ENCODE measurements around the gene RUNX2.

Gene RUNX2

GRCh38 chr6:45651301-45651700, 323.2 kb downstream of the RUNX2 start:
- Histone ChIP-seq H3K27me3 (ENCODE audit: control insufficient read depth in 5 of 5, insufficient read depth in 4 of 5, low read length in 5 of 5) (no peaks in the 10 kb centered on the region), H3K27ac (ENCODE audit: low read depth, low read length) (no peak overlapping the region), H3K4me3 (ENCODE audit: low read depth in 1 of 5, low read length in 5 of 5) (no peak overlapping the region), H3K36me3 (ENCODE audit: control insufficient read depth in 5 of 5, insufficient read depth in 5 of 5, low read length in 5 of 5) (no peaks in the 10 kb centered on the region), H3K9me3 (ENCODE audit: control insufficient read depth in 5 of 5, low read length in 5 of 5) (no peaks in the 10 kb centered on the region), H3K9ac (ENCODE audit: low read length in 5 of 5) (no peak overlapping the region), H3K4me1 (ENCODE audit: control insufficient read depth in 5 of 5, insufficient read depth in 5 of 5, low read length in 5 of 5) (no peaks in the 10 kb centered on the region)

GRCh38 chr6:45652416-45652815, 324.3 kb downstream of the RUNX2 start:
- Histone ChIP-seq H3K4me3 (ENCODE audit: low read depth in 1 of 5, low read length in 5 of 5) (no peak overlapping the region), H3K27me3 (ENCODE audit: control insufficient read depth in 5 of 5, insufficient read depth in 4 of 5, low read length in 5 of 5) (no peaks in the 10 kb centered on the region), H3K4me1 (ENCODE audit: control insufficient read depth in 5 of 5, insufficient read depth in 5 of 5, low read length in 5 of 5) (no peaks in the 10 kb centered on the region), H3K36me3 (ENCODE audit: control insufficient read depth in 5 of 5, insufficient read depth in 5 of 5, low read length in 5 of 5) (no peaks in the 10 kb centered on the region), H3K9me3 (ENCODE audit: control insufficient read depth in 5 of 5, low read length in 5 of 5) (peaks cover 0 to 4% (median 2%) of the 10 kb centered on the region in 5 donors), H3K9ac (ENCODE audit: low read length in 5 of 5) (no peak overlapping the region), H3K27ac (ENCODE audit: low read depth, low read length) (no peak overlapping the region)

DNA sequence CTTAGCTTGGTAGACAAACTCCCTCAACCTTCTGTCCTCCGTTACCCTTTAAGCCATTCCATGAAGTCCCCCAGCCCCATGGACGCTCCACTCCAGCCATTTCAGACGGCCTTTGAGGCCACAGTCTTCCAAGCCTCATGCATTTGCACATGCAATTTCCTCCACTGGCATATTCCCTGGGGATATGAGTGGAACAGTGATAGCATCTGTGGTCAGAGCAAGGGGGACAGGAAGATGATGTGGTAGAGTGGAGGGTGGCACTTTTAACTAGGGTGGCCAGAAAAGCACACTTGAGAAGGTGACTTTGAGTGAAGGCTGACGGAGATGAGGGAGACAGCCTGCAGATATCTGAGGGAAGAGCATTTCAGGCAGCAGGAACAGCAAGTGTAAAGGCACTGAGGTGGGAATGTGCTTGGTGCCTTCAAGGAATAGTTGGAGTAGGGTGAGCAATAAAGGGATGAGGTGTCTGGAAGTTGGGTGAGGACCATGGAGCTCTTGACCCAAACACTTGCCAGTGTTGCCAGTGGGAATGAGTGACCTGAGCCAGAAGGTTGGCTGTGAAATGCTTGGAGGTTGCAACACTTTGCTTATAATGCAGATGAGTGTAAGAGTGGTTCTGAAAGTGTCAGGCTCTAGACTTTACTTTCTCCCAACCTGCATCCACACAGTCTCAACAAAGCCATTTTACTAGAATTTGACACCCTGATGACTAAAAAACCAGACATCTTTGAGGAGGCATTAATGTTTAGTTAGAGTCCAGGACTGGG, 325.2 kb downstream of the RUNX2 start:
- no peaks in the 10 kb centered on the region for H3K36me3 ChIP-seq (ENCODE audit: control insufficient read depth in 5 of 5, insufficient read depth in 5 of 5, low read length in 5 of 5)

GRCh38 chr6:45654673-45655072, 326.5 kb downstream of the RUNX2 start:
- no peak overlapping the region for H3K4me3 ChIP-seq (ENCODE audit: low read depth in 1 of 5, low read length in 5 of 5)
- H3K9me3 ChIP-seq (ENCODE audit: control insufficient read depth in 5 of 5, low read length in 5 of 5), result peaks cover 0 to 4% (median 2%) of the 10 kb centered on the region in 5 donors
- H3K27me3 ChIP-seq (ENCODE audit: control insufficient read depth in 5 of 5, insufficient read depth in 4 of 5, low read length in 5 of 5), result no peaks in the 10 kb centered on the region
- H3K36me3 ChIP-seq (ENCODE audit: control insufficient read depth in 5 of 5, insufficient read depth in 5 of 5, low read length in 5 of 5), result no peaks in the 10 kb centered on the region
- no peak overlapping the region for H3K9ac ChIP-seq (ENCODE audit: low read length in 5 of 5)
- no peaks in the 10 kb centered on the region for H3K4me1 ChIP-seq (ENCODE audit: control insufficient read depth in 5 of 5, insufficient read depth in 5 of 5, low read length in 5 of 5)
- no peak overlapping the region for H3K27ac ChIP-seq (ENCODE audit: low read depth, low read length)

More for the DNA sequence above, 325.2 kb downstream of the RUNX2 start:
- H3K9ac ChIP-seq (ENCODE audit: low read length in 5 of 5), result no peak overlapping the region
- no peak overlapping the region for H3K4me3 ChIP-seq (ENCODE audit: low read depth in 1 of 5, low read length in 5 of 5)
- H3K27ac ChIP-seq (ENCODE audit: low read depth, low read length), result no peak overlapping the region
- no peaks in the 10 kb centered on the region for H3K4me1 ChIP-seq (ENCODE audit: control insufficient read depth in 5 of 5, insufficient read depth in 5 of 5, low read length in 5 of 5)
- peaks cover 0 to 4% (median 2%) of the 10 kb centered on the region in 5 donors for H3K9me3 ChIP-seq (ENCODE audit: control insufficient read depth in 5 of 5, low read length in 5 of 5)
- no peaks in the 10 kb centered on the region for H3K27me3 ChIP-seq (ENCODE audit: control insufficient read depth in 5 of 5, insufficient read depth in 4 of 5, low read length in 5 of 5)

DNA sequence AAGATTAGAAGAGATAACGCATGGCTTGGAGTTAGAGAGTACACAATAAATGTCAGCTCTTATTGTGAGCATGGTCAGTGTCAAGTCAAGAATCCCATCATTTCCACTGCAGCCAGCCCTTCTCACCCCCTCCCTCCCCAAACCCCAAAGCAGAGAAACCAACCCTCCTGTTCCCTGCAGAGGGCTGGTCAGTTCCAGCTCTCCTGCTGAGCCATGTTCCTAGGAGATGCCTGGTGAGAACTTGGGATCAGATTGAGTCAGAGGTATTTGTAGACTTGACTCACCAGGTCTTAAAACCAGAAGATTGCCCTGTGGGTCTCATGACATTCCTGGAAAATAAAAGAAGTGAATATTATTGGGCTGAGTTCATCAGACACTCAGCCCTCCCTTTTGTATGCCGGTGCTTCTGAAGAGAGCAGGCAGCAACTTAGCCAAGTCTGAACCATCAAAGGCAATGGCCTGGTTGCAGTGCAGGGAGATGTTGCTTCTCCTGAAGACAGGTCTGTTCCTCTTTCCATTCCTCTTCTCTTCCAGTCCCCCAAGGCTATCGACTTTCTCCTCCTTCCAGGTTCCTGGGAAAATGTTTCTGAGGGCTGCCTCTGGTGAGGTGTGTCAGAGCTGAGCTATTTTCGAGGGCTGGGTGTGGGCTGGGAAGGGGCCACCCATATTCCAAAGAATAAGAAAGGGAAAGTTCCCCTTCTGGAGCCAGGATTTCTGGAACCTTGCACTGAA, 327.8 kb downstream of the RUNX2 start:
- Histone ChIP-seq H3K4me3 (ENCODE audit: low read depth in 1 of 5, low read length in 5 of 5) (no peak overlapping the region), H3K9ac (ENCODE audit: low read length in 5 of 5) (no peak overlapping the region), H3K27me3 (ENCODE audit: control insufficient read depth in 5 of 5, insufficient read depth in 4 of 5, low read length in 5 of 5) (no peaks in the 10 kb centered on the region), H3K27ac (ENCODE audit: low read depth, low read length) (no peak overlapping the region), H3K36me3 (ENCODE audit: control insufficient read depth in 5 of 5, insufficient read depth in 5 of 5, low read length in 5 of 5) (no peaks in the 10 kb centered on the region), H3K4me1 (ENCODE audit: control insufficient read depth in 5 of 5, insufficient read depth in 5 of 5, low read length in 5 of 5) (no peaks in the 10 kb centered on the region), H3K9me3 (ENCODE audit: control insufficient read depth in 5 of 5, low read length in 5 of 5) (peaks cover 0 to 4% (median 2%) of the 10 kb centered on the region in 5 donors)

DNA sequence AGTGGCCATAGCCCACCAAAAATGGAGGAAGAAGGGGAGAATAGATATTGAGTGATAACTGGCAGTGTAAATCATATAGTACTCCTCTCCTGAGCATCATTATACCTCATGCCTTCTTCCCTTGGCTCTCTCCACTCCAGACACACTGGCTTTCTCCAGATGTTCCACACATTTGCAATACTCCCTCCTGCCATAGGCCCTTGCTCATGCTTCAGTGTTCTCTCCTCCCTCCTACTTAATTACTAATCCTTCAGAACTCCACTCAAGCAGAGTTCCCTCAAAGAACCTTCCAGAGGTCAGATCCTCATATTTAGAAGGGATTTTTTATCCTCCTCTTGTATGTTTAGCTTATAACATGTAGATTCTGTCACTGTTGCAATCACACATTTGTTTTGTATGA, 329.1 kb downstream of the RUNX2 start:
- Histone ChIP-seq H3K27me3 (ENCODE audit: control insufficient read depth in 5 of 5, insufficient read depth in 4 of 5, low read length in 5 of 5) (peaks cover 0 to 5% (median 0%) of the 10 kb centered on the region in 5 donors), H3K4me3 (ENCODE audit: low read depth in 1 of 5, low read length in 5 of 5) (no peak overlapping the region), H3K9ac (ENCODE audit: low read length in 5 of 5) (no peak overlapping the region), H3K4me1 (ENCODE audit: control insufficient read depth in 5 of 5, insufficient read depth in 5 of 5, low read length in 5 of 5) (no peaks in the 10 kb centered on the region), H3K27ac (ENCODE audit: low read depth, low read length) (no peak overlapping the region), H3K9me3 (ENCODE audit: control insufficient read depth in 5 of 5, low read length in 5 of 5) (peaks cover 0 to 4% (median 2%) of the 10 kb centered on the region in 5 donors), H3K36me3 (ENCODE audit: control insufficient read depth in 5 of 5, insufficient read depth in 5 of 5, low read length in 5 of 5) (no peaks in the 10 kb centered on the region)

- Histone ChIP-seq H3K9ac (ENCODE audit: low read length in 5 of 5) (no peak overlapping the region), H3K27ac (ENCODE audit: low read depth, low read length) (no peak overlapping the region), H3K36me3 (ENCODE audit: control insufficient read depth in 5 of 5, insufficient read depth in 5 of 5, low read length in 5 of 5) (no peaks in the 10 kb centered on the region), H3K9me3 (ENCODE audit: control insufficient read depth in 5 of 5, low read length in 5 of 5) (peaks cover 0 to 4% (median 2%) of the 10 kb centered on the region in 5 donors), H3K4me3 (ENCODE audit: low read depth in 1 of 5, low read length in 5 of 5) (no peak overlapping the region), H3K4me1 (ENCODE audit: control insufficient read depth in 5 of 5, insufficient read depth in 5 of 5, low read length in 5 of 5) (peaks cover 0 to 5% (median 1%) of the 10 kb centered on the region in 5 donors), H3K27me3 (ENCODE audit: control insufficient read depth in 5 of 5, insufficient read depth in 4 of 5, low read length in 5 of 5) (peaks cover 7 to 16% (median 9%) of the 10 kb centered on the region in 5 donors)
Observed at GRCh38 chr6:45658400-45658799, 330.3 kb downstream of the RUNX2 start.

GRCh38 chr6:45658958-45659357, 330.8 kb downstream of the RUNX2 start:
- no peaks in the 10 kb centered on the region for H3K36me3 ChIP-seq (ENCODE audit: control insufficient read depth in 5 of 5, insufficient read depth in 5 of 5, low read length in 5 of 5)
- no peak overlapping the region for H3K9ac ChIP-seq (ENCODE audit: low read length in 5 of 5)
- H3K4me1 ChIP-seq (ENCODE audit: control insufficient read depth in 5 of 5, insufficient read depth in 5 of 5, low read length in 5 of 5), result peaks cover 0 to 11% (median 7%) of the 10 kb centered on the region in 5 donors
- no peak overlapping the region for H3K27ac ChIP-seq (ENCODE audit: low read depth, low read length)
- H3K9me3 ChIP-seq (ENCODE audit: control insufficient read depth in 5 of 5, low read length in 5 of 5), result peaks cover 0 to 4% (median 2%) of the 10 kb centered on the region in 5 donors
- peaks cover 9 to 22% (median 13%) of the 10 kb centered on the region in 5 donors for H3K27me3 ChIP-seq (ENCODE audit: control insufficient read depth in 5 of 5, insufficient read depth in 4 of 5, low read length in 5 of 5)
- H3K4me3 ChIP-seq (ENCODE audit: low read depth in 1 of 5, low read length in 5 of 5), result no peak overlapping the region

DNA sequence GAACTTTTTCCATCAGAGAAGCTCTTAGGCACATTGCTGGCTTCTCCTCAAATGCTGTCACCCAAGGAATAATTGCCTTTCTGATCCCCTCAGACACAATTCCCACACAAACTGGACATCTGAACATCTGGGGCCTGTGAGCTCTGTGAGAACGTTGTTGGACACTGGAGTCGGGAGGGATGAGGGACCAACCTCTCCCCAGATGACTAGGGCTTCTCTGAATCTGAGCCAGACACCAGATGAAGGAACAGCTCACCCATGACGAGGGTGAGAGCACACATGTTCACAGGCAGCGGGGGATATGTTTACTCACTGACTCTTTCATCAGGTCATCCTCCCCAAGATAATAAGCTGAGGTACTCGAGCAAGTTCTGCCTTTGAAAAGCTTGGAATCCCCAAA, 333.5 kb downstream of the RUNX2 start:
- Histone ChIP-seq H3K36me3 (ENCODE audit: control insufficient read depth in 5 of 5, insufficient read depth in 5 of 5, low read length in 5 of 5) (no peaks in the 10 kb centered on the region), H3K27me3 (ENCODE audit: control insufficient read depth in 5 of 5, insufficient read depth in 4 of 5, low read length in 5 of 5) (peaks cover 12 to 28% (median 22%) of the 10 kb centered on the region in 5 donors), H3K4me1 (ENCODE audit: control insufficient read depth in 5 of 5, insufficient read depth in 5 of 5, low read length in 5 of 5) (peaks cover 0 to 12% (median 8%) of the 10 kb centered on the region in 5 donors), H3K9ac (ENCODE audit: low read length in 5 of 5) (no peak overlapping the region), H3K27ac (ENCODE audit: low read depth, low read length) (no peak overlapping the region), H3K4me3 (ENCODE audit: low read depth in 1 of 5, low read length in 5 of 5) (no peak overlapping the region), H3K9me3 (ENCODE audit: control insufficient read depth in 5 of 5, low read length in 5 of 5) (peaks cover 0 to 3% (median 2%) of the 10 kb centered on the region in 5 donors)

Measured in subcutaneous abdominal adipose tissue (tissue), 5 donors.